ENCODE results near the gene LRP1B.
"Not testable (repeated sequence)": the region's sequence is repeated elsewhere in the genome, so short reads cannot be mapped to it uniquely, and the experiment has no call there.

Gene LRP1B

GRCh38 chr2:140337061-140337460 lies 1793.8 kb downstream of the LRP1B start:
- no peak for DNase-seq (ENCODE audit: low spot score)

- DNase-seq (ENCODE audit: low spot score) = no peak
Measured at GRCh38 chr2:140316345-140316744, 1814.5 kb downstream of the LRP1B start.

GRCh38 chr2:140311905-140312304 lies 1818.9 kb downstream of the LRP1B start:
- DNase-seq (ENCODE audit: low spot score) = no peak

GRCh38 chr2:140308706-140309105 lies 1822.1 kb downstream of the LRP1B start:
- DNase-seq (ENCODE audit: low spot score) = no peak

- no peak for DNase-seq (ENCODE audit: low spot score)
Measured at GRCh38 chr2:140307532-140307931, 1823.3 kb downstream of the LRP1B start.

- DNase-seq (ENCODE audit: low spot score) = no peak
Measured at GRCh38 chr2:140295767-140296166, 1835.0 kb downstream of the LRP1B start.

- DNase-seq (ENCODE audit: low spot score) = no peak
Measured at GRCh38 chr2:140288726-140289125, 1842.1 kb downstream of the LRP1B start.

- no peak for DNase-seq (ENCODE audit: low spot score)
Measured at GRCh38 chr2:140288213-140288612, 1842.6 kb downstream of the LRP1B start.

- no peak for DNase-seq (ENCODE audit: low spot score)
Measured at GRCh38 chr2:140286377-140286776, 1844.4 kb downstream of the LRP1B start.

- DNase-seq (ENCODE audit: low spot score) = not testable (repeated sequence)
Measured at GRCh38 chr2:140277344-140277743, 1853.5 kb downstream of the LRP1B start.

GRCh38 chr2:140276661-140277060 lies 1854.2 kb downstream of the LRP1B start:
- no peak for DNase-seq (ENCODE audit: low spot score)

GRCh38 chr2:140275427-140275826 lies 1855.4 kb downstream of the LRP1B start:
- DNase-seq (ENCODE audit: low spot score) = no peak

- no peak for DNase-seq (ENCODE audit: low spot score)
Measured at GRCh38 chr2:140274891-140275290, 1855.9 kb downstream of the LRP1B start.

GRCh38 chr2:140273958-140274357 lies 1856.9 kb downstream of the LRP1B start:
- no peak for DNase-seq (ENCODE audit: low spot score)

GRCh38 chr2:140273408-140273807 lies 1857.4 kb downstream of the LRP1B start:
- no peak for DNase-seq (ENCODE audit: low spot score)

- no peak for DNase-seq (ENCODE audit: low spot score)
Measured at GRCh38 chr2:140270224-140270623, 1860.6 kb downstream of the LRP1B start.

GRCh38 chr2:140269000-140269399 lies 1861.8 kb downstream of the LRP1B start:
- no peak for DNase-seq (ENCODE audit: low spot score)

GRCh38 chr2:140262908-140263307 lies 1867.9 kb downstream of the LRP1B start:
- DNase-seq (ENCODE audit: low spot score) = no peak

GRCh38 chr2:140257692-140258300 lies 1873.0 kb downstream of the LRP1B start:
- no peak for DNase-seq (ENCODE audit: low spot score)

- no peak for DNase-seq (ENCODE audit: low spot score)
Measured at GRCh38 chr2:140256080-140256479, 1874.7 kb downstream of the LRP1B start.

- no peak for DNase-seq (ENCODE audit: low spot score)
Measured at GRCh38 chr2:140249821-140250220, 1881.0 kb downstream of the LRP1B start.

- DNase-seq (ENCODE audit: low spot score) = no peak
Measured at GRCh38 chr2:140248623-140249022, 1882.2 kb downstream of the LRP1B start.

GRCh38 chr2:140247451-140248195 lies 1883.2 kb downstream of the LRP1B start:
- DNase-seq (ENCODE audit: low spot score) = no peak

- DNase-seq (ENCODE audit: low spot score) = no peak
Measured at GRCh38 chr2:140246957-140247356, 1883.9 kb downstream of the LRP1B start.

Measured in HuH-7 (cell line).